OCI-LY1 (cell line): ENCODE data around the gene MAML1.

ENCODE experiments used
- H2AFZ ChIP-seq: fragments of 200-600 bp; sonication (generic), shearing (Covaris generic); 2 replicates; pipeline ENCODE4 v1.6.0; 2014; ENCODE audit warnings: antibody characterized with exemption, mild to moderate bottlenecking, low read length
- H3F3A ChIP-seq: fragments of 200-600 bp; sonication (generic), shearing (Covaris generic); 2 replicates; pipeline ENCODE4 v1.6.0; 2014; ENCODE audit warnings: mild to moderate bottlenecking, antibody characterized with exemption, low read length, moderate library complexity; ENCODE audit not compliant: insufficient read depth
- H3K27ac ChIP-seq: fragments of 200-600 bp; sonication (generic); 2 replicates; pipeline ENCODE4 v1.5.1; 2014; ENCODE audit warnings: low read length, mixed run types, mild to moderate bottlenecking, low read depth; ENCODE audit not compliant: poor library complexity, severe bottlenecking
- H3K27me3 ChIP-seq: fragments of 200-600 bp; sonication (generic); 2 replicates; pipeline ENCODE4 v1.6.0; 2014; ENCODE audit warnings: antibody characterized with exemption, mild to moderate bottlenecking, low read length, moderate library complexity; ENCODE audit not compliant: insufficient read depth
- H3K36me3 ChIP-seq: fragments of 200-600 bp; sonication (generic); 2 replicates; pipeline ENCODE4 v1.6.1; 2014; ENCODE audit warnings: mild to moderate bottlenecking, antibody characterized with exemption, low read length, moderate library complexity, mixed read lengths; ENCODE audit not compliant: insufficient read depth
- H3K4me1 ChIP-seq: fragments of 200-600 bp; sonication (generic); 2 replicates; pipeline ENCODE4 v1.5.1; 2014; ENCODE audit warnings: mild to moderate bottlenecking, low read length, moderate library complexity; ENCODE audit not compliant: insufficient read depth, severe bottlenecking
- H3K4me2 ChIP-seq: fragments of 200-600 bp; sonication (generic), shearing (Covaris generic); 2 replicates; pipeline ENCODE4 v1.6.1; 2014; ENCODE audit warnings: low read length
- H3K4me3 ChIP-seq: fragments of 200-600 bp; sonication (generic); 2 replicates; pipeline ENCODE4 v1.5.1; 2014; ENCODE audit warnings: low read length, low read depth, mild to moderate bottlenecking, mixed read lengths; ENCODE audit not compliant: poor library complexity, severe bottlenecking
- H3K79me2 ChIP-seq: fragments of 200-600 bp; shearing (Covaris generic); 2 replicates; pipeline ENCODE4 v1.6.1; 2016; ENCODE audit warnings: mixed run types, low read length, mixed read lengths; ENCODE audit not compliant: insufficient read depth
- H3K9ac ChIP-seq: fragments of 200-600 bp; sonication (generic), shearing (Covaris generic); 2 replicates; pipeline ENCODE4 v1.6.1; 2014; ENCODE audit warnings: mild to moderate bottlenecking, low read length, mixed read lengths
- H3K9me2 ChIP-seq: fragments of 200-600 bp; sonication (generic), shearing (Covaris generic); 2 replicates; pipeline ENCODE4 v1.6.1; 2014; ENCODE audit warnings: low read depth, mild to moderate bottlenecking, low read length, mixed read lengths
- H3K9me3 ChIP-seq: fragments of 200-600 bp; shearing (Covaris generic); 2 replicates; pipeline ENCODE4 v1.6.1; 2014; ENCODE audit warnings: low read length, mixed read lengths
- H4K20me1 ChIP-seq: fragments of 200-600 bp; sonication (generic), shearing (Covaris generic); 2 replicates; pipeline ENCODE4 v1.6.0; 2016; ENCODE audit warnings: mild to moderate bottlenecking, low read length; ENCODE audit not compliant: insufficient read depth
- CTCF ChIP-seq: fragments of 200-600 bp; sonication (generic), shearing (Covaris generic); IDR thresholded peaks from 2 replicates; pipeline ENCODE4 v1.5.1; 2017; ENCODE audit warnings: mild to moderate bottlenecking, antibody characterized with exemption, low read length, moderate library complexity, mixed read lengths
- EZH2 ChIP-seq: fragments of 200-600 bp; sonication (generic), shearing (Covaris generic); IDR thresholded peaks from 2 replicates; pipeline ENCODE4 v1.8.0; 2017; ENCODE audit warnings: borderline replicate concordance, mixed run types, mild to moderate bottlenecking, antibody characterized with exemption, low read length, moderate library complexity, mixed read lengths

The MAML1 gene

GRCh38 chr5:179767496-179768100 lies 35.0 kb downstream of the MAML1 start:
- Histone ChIP-seq H2AFZ (no peak overlapping the region), H3K27ac (no peak overlapping the region), H3K79me2 (peaks cover 14% of the 10 kb centered on the region), H3K36me3 (peaks cover 75% of the 10 kb centered on the region), H3K4me1 (peaks cover 5% of the 10 kb centered on the region), H3K4me2 (no peak overlapping the region), H3K4me3 (no peak overlapping the region), H4K20me1 (no peaks in the 10 kb centered on the region), H3K27me3 (no peaks in the 10 kb centered on the region), H3F3A (no peaks in the 10 kb centered on the region), H3K9me2 (no peaks in the 10 kb centered on the region), H3K9me3 (no peaks in the 10 kb centered on the region), H3K9ac (no peak overlapping the region)
- TF ChIP-seq CTCF (no peak), EZH2 (no peak)

GRCh38 chr5:179768326-179769085 lies 35.9 kb downstream of the MAML1 start:
- Histone ChIP-seq H3K27ac (no peak overlapping the region), H3K27me3 (no peaks in the 10 kb centered on the region), H3K9me2 (no peaks in the 10 kb centered on the region), H3K9me3 (no peaks in the 10 kb centered on the region), H3K4me3 (no peak overlapping the region), H3K4me2 (no peak overlapping the region), H3K9ac (no peak overlapping the region), H4K20me1 (no peaks in the 10 kb centered on the region), H3K36me3 (peaks cover 82% of the 10 kb centered on the region), H3F3A (no peaks in the 10 kb centered on the region), H3K4me1 (no peaks in the 10 kb centered on the region), H3K79me2 (peaks cover 7% of the 10 kb centered on the region), H2AFZ (no peak overlapping the region)
- TF ChIP-seq EZH2 = no peak
- no peak for TF ChIP-seq CTCF

- no peaks in the 10 kb centered on the region for H3K9me3 ChIP-seq
- H3K79me2 ChIP-seq = no peaks in the 10 kb centered on the region
- TF ChIP-seq CTCF = no peak
- H3K27me3 ChIP-seq = no peaks in the 10 kb centered on the region
- H3K9ac ChIP-seq = no peak overlapping the region
- no peaks in the 10 kb centered on the region for H3F3A ChIP-seq
- no peak overlapping the region for H2AFZ ChIP-seq
- no peaks in the 10 kb centered on the region for H3K9me2 ChIP-seq
- no peak overlapping the region for H3K4me3 ChIP-seq
- H3K4me2 ChIP-seq = no peak overlapping the region
- no peaks in the 10 kb centered on the region for H4K20me1 ChIP-seq
- peaks cover 89% of the 10 kb centered on the region for H3K36me3 ChIP-seq
- H3K27ac ChIP-seq = no peak overlapping the region
- H3K4me1 ChIP-seq = no peaks in the 10 kb centered on the region
Observed at GRCh38 chr5:179769271-179769670, 36.6 kb downstream of the MAML1 start.
